Mammary epithelial cell (primary cell): Measurements from ENCODE around the gene CASZ1.

Experiments
- EZH2 ChIP-seq: IDR thresholded peaks from 2 replicates; pipeline ENCODE4 v1.6.1; 2012; ENCODE audit warnings: low read length, inconsistent platforms, borderline replicate concordance
- TF ChIP-seq, protein P1 (sequence below), 2 donors: IDR thresholded peaks in 1 of 2; conservative IDR thresholded peaks in 1 of 2; 2 replicates each; pipeline ENCODE4 v1.5.1; 2011 to 2012; ENCODE audit warnings: inconsistent platforms in 2 of 2, low read length in 2 of 2, mild to moderate bottlenecking in 2 of 2, control low read depth in 1 of 2, low read depth in 1 of 2; ENCODE audit not compliant: insufficient read depth in 1 of 2; ENCODE audit errors: extremely low read depth in 1 of 2

DNA sequence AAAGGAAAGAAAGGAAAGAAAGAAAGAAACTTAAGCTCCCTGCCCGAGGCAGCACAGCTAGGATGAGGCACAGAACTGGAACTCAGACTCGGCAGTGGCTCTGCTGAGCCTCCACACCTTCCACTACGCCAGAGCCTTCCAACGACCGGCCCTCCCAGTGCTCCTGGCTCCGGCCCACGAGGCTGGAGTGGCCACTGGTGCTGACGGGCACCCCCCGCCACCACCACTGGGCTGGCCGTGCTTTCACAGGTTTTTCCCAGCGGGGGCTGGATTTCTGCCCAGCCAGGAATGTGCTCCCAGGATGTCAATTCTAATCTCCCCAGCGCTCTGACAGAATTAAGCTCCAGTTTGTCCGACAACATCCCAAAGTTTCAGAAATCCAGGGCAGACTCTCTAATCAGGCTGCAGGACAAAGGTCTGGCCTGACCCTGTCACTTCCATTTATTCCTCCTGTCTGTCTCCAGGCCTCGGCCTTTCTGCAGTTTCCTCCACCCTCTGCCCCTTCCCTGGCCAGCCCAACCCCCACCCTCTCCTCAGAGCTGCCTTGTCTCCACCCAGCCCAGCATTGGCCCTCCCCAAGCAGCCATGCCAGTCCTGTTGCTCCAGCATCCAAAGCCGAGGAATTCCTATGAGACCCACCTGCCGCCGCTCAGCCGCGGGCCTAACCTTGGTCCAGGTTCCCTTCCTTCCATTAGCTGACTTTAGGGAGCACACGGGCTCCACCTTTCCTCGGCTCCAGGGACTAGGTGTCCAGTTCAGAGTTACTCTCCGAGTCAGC lies 81.9 kb downstream of the CASZ1 start:
- TF ChIP-seq, protein P1, sequence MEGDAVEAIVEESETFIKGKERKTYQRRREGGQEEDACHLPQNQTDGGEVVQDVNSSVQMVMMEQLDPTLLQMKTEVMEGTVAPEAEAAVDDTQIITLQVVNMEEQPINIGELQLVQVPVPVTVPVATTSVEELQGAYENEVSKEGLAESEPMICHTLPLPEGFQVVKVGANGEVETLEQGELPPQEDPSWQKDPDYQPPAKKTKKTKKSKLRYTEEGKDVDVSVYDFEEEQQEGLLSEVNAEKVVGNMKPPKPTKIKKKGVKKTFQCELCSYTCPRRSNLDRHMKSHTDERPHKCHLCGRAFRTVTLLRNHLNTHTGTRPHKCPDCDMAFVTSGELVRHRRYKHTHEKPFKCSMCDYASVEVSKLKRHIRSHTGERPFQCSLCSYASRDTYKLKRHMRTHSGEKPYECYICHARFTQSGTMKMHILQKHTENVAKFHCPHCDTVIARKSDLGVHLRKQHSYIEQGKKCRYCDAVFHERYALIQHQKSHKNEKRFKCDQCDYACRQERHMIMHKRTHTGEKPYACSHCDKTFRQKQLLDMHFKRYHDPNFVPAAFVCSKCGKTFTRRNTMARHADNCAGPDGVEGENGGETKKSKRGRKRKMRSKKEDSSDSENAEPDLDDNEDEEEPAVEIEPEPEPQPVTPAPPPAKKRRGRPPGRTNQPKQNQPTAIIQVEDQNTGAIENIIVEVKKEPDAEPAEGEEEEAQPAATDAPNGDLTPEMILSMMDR (conservative IDR thresholded peaks at IDR 0.05 in 1 of 2, IDR thresholded peaks at IDR 0.05 in 1 of 2; ENCODE audit: extremely low read depth in 1 of 2, insufficient read depth in 1 of 2, low read depth in 1 of 2, low read length in 2 of 2) = no peak
- no peak for TF ChIP-seq EZH2
